ENCODE measurements around the gene HOXD1.

DNA sequence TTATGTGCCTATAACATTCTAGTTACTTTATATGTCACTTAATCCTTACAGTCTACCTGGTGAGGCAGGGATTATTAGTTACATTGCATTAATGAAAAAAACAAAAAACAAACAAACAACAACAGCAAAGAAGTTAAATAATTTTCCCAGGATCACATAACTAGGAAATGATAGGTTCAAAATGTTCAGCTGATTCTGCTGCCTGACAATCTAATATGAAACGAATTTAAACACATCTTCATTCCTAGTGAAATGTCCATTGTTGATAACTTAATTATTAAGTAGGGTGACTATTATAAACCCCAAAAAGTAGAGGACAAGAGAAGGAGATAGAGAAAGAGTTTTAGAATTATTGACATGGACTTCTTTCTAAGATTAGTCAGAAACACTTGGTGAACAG lies 22.6 kb downstream of the HOXD1 start:
- TF ChIP-seq, protein P1, sequence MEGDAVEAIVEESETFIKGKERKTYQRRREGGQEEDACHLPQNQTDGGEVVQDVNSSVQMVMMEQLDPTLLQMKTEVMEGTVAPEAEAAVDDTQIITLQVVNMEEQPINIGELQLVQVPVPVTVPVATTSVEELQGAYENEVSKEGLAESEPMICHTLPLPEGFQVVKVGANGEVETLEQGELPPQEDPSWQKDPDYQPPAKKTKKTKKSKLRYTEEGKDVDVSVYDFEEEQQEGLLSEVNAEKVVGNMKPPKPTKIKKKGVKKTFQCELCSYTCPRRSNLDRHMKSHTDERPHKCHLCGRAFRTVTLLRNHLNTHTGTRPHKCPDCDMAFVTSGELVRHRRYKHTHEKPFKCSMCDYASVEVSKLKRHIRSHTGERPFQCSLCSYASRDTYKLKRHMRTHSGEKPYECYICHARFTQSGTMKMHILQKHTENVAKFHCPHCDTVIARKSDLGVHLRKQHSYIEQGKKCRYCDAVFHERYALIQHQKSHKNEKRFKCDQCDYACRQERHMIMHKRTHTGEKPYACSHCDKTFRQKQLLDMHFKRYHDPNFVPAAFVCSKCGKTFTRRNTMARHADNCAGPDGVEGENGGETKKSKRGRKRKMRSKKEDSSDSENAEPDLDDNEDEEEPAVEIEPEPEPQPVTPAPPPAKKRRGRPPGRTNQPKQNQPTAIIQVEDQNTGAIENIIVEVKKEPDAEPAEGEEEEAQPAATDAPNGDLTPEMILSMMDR (IDR thresholded peaks at IDR 0.05), result no peak
- TF ChIP-seq POLR2A (IDR thresholded peaks at IDR 0.05) (no peak), POLR2AphosphoS5 (IDR thresholded peaks at IDR 0.05; ENCODE audit: insufficient read depth in 1 of 2, low read depth in 1 of 2) (no peak)

Measured in vagina (tissue), 2 donors.